HL-60 (cell line): ENCODE data around the gene MPI.

Experiments used
- POLR2AphosphoS5 ChIP-seq: IDR thresholded peaks from 2 replicates; pipeline ENCODE4 v1.6.1; 2012; ENCODE audit warnings: low read depth
- SPI1 ChIP-seq: IDR thresholded peaks from 2 replicates; pipeline ENCODE4 v1.6.1; 2012; ENCODE audit warnings: low read depth, mild to moderate bottlenecking, borderline replicate concordance
- TF ChIP-seq, protein P1 (sequence below): IDR thresholded peaks from one replicate; pipeline ENCODE4 v1.5.1; 2011; ENCODE audit warnings: low read length, control low read depth, inconsistent platforms; ENCODE audit not compliant: insufficient read depth

- TF ChIP-seq, protein P1, sequence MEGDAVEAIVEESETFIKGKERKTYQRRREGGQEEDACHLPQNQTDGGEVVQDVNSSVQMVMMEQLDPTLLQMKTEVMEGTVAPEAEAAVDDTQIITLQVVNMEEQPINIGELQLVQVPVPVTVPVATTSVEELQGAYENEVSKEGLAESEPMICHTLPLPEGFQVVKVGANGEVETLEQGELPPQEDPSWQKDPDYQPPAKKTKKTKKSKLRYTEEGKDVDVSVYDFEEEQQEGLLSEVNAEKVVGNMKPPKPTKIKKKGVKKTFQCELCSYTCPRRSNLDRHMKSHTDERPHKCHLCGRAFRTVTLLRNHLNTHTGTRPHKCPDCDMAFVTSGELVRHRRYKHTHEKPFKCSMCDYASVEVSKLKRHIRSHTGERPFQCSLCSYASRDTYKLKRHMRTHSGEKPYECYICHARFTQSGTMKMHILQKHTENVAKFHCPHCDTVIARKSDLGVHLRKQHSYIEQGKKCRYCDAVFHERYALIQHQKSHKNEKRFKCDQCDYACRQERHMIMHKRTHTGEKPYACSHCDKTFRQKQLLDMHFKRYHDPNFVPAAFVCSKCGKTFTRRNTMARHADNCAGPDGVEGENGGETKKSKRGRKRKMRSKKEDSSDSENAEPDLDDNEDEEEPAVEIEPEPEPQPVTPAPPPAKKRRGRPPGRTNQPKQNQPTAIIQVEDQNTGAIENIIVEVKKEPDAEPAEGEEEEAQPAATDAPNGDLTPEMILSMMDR, result no peak
- TF ChIP-seq SPI1, result no peak
- no peak for TF ChIP-seq POLR2AphosphoS5
Observed at GRCh38 chr15:74891469-74891868, 1.6 kb downstream of the MPI start.
